GM19395 (cell line): Measurements from ENCODE around the gene ACOXL.

ENCODE experiments used
- ATAC-seq: cut with Tn5 transposase; IDR thresholded peaks from one replicate; pipeline ENCODE4 v1.9.1; 2021; ENCODE audit warnings: mild to moderate bottlenecking, moderate library complexity; ENCODE audit not compliant: unreplicated experiment

The ACOXL gene

GRCh38 chr2:111148225-111148873, 416.0 kb downstream of the ACOXL start:
- no peak for ATAC-seq

DNA sequence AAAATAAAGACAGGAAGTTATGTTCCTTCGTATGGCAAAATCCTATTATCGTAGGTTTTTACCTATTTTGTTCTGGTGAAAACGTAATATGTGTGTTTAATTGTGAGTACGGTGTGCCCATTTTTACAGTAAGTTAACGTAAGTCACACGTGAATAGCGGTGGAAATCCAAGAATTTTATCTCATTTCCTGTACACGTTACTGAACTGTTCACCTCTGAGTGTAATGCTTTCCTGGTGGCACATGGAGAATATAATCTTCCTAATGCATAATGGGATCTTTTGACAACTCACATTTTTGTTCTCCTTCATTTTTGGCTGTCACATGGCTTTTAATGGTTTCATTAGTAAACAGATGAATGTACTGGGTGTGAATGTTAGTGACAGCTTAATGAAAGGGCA, 416.6 kb downstream of the ACOXL start:
- no peak for ATAC-seq

- ATAC-seq, result no peak
Measured at GRCh38 chr2:111149882-111150455, 417.6 kb downstream of the ACOXL start.

GRCh38 chr2:111154758-111155157, 422.4 kb downstream of the ACOXL start:
- ATAC-seq, result no peak

DNA sequence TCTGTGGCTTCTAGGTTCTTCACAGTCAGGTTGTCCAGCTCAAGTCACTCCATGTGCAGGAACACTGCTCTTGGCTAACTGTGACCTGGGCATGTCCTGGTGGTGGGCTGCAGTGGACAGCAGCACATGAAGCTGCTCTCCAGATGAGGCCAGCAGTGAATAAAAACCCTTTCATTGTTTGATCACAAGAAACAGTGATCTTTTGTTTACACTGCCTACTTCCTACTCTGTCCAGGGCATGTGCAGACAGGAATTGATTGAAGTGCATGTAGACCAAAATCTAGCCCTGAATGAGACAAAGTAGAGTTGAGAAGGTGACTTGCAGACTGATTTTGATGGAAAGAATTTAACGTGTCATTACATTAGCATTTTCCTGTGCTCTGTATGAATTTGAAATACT, 423.2 kb downstream of the ACOXL start:
- no peak for ATAC-seq

GRCh38 chr2:111156529-111156928, 424.2 kb downstream of the ACOXL start:
- no peak for ATAC-seq

DNA sequence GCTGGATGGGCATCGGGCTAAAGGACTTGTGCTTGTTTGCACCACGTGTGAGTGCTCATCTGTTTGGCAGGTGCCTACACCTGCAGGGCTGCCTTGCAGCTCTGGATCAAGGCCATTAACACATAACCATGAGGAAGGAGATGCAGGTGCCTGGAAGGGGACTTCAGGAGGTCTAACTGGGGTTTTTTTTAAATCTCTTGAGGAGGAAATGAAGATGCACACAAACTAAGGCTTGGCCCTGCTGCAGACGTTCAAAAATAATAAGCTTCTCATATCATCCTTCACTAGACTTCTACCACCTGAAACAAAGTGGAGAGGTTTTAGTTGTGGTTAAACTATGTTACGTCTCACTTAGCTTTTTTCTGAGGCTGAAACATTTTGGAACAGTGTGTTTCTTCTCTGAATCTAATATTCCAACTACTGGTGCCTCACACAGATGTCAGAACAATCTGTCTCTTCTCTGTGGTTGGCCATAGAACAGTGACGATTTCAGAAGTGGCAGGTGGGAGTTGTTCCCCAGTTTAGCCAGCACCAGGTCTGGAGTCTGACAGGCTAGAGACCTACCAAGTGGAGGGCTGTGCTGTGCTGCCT, 424.8 kb downstream of the ACOXL start:
- ATAC-seq, result peak; percentile 55

- ATAC-seq, result peak; percentile 69
Measured at GRCh38 chr2:111157798-111158197, 425.4 kb downstream of the ACOXL start.

DNA sequence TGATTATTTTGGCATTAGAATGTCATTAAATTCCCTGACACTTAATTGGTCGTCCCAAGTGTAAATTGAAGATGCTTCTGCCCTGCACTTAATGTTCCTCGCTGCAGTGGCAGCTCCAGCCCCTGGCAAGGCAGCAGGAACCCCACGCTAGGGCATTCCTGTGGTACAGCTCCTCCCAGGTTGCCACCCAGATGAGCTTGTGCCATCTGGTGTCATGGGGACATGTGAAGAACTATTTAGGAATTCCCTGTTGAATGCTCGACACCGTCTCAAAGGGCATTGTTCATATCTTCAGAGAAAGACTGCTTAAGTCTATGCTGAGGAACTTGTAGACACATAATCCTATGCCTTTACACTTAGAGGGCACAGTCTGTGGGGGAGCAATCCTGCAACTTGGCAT, 427.3 kb downstream of the ACOXL start:
- no peak for ATAC-seq

- ATAC-seq, result no peak
Measured at GRCh38 chr2:111160758-111161157, 428.4 kb downstream of the ACOXL start.

- ATAC-seq, result no peak
Measured at GRCh38 chr2:111161971-111162370, 429.6 kb downstream of the ACOXL start.

DNA sequence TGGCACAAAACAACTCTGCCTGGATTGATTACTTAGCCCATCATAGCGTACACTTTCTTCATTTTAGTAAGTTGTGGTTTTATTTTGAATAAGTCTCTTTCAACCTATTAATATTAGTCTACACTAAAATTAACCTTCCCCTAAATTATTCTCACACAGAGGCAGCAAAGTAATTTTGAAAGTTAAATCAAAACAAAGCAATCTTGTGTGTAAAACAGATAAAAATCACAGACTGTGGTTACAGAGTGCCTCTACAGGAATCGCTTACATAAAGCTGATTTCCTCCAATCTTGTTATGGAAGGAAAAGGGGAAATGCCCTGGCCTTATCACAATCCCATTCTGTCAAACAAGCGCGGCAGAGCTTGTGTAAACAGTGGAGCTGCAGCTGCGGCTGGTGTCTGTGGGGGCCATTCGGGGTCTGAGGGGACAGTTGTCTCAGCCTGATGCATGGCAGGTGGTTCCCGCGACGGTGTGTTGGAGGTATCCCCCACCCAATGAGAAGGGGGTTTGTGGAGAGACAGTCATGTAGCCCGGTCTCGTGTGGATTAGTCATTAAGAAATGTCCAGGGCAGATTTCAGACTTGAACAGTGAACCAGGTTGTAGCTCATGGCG, 430.5 kb downstream of the ACOXL start:
- ATAC-seq, result no peak

DNA sequence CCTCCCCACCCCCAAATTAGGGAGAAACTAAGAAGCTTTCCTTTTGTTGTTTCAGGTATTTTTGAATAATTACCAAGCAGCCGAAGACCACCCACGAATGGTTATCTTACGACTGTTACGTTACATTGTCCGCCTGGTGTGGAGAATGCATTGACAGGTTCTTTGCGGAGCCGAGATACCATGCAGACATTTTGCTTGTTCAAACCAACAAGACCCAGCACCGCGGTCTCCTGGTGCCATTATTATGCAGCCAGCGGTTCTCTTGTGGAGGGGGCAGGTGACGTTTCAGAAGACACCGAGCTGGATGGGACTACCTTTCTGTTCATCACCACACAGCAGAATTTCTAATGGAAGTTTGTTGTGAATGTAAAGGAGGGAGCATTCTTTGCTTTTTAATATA, 431.7 kb downstream of the ACOXL start:
- no peak for ATAC-seq

GRCh38 chr2:111165084-111165483, 432.7 kb downstream of the ACOXL start:
- ATAC-seq, result no peak

- no peak for ATAC-seq
Measured at GRCh38 chr2:111166115-111166514, 433.7 kb downstream of the ACOXL start.

- no peak for ATAC-seq
Measured at GRCh38 chr2:111167076-111167862, 434.9 kb downstream of the ACOXL start.

- no peak for ATAC-seq
Measured at GRCh38 chr2:111167863-111168162, 435.4 kb downstream of the ACOXL start.
